Prostate gland (tissue), 2 donors: ENCODE results near the gene CLEC2D. TPM values are rescaled to one million over a fixed set of nuclear protein-coding genes. Genes with fewer than 3 reads are reported as not detected.

Experiments used
- DNase-seq: peaks from one replicate; pipeline ENCODE4 v3.0.0-alpha.2; 2019; ENCODE audit warnings: low spot score
- H3K27ac ChIP-seq, 2 donors: fragments of 200-600 bp; sonication (generic); 2 replicates each; pipeline ENCODE4 v1.5.1; 2017 to 2019
- H3K27me3 ChIP-seq: fragments of 200-600 bp; sonication (generic); replicated peaks from 2 replicates; pipeline ENCODE4 v1.5.1; 2019; ENCODE audit not compliant: insufficient read depth
- H3K36me3 ChIP-seq, 2 donors: fragments of 200-600 bp; sonication (generic); 1 replicate in 1 of 2; 2 replicates in 1 of 2; pipeline versions ENCODE4 v1.5.1 to v1.8.1; 2017 to 2019
- H3K4me1 ChIP-seq: fragments of 200-600 bp; sonication (generic); replicated peaks from 2 replicates; pipeline ENCODE4 v1.5.1; 2019
- H3K4me3 ChIP-seq, 2 donors: fragments of 200-600 bp; sonication (generic); 2 replicates each; pipeline ENCODE4 v1.5.1; 2017 to 2019
- H3K9me3 ChIP-seq: fragments of 200-600 bp; sonication (generic); 2 replicates; pipeline ENCODE4 v1.5.1; 2017
- CTCF ChIP-seq, 4 experiments: fragments of 200-600 bp in 2 of 4; fragments of 450-650 bp in 2 of 4; sonication (generic) in 2 of 4; IDR thresholded peaks; 1 replicate in 3 of 4; 2 replicates in 1 of 4; pipeline ENCODE4 v1.5.1; 2016 to 2019; ENCODE audit warnings: antibody characterized with exemption in 4 of 4, mild to moderate bottlenecking in 2 of 4, moderate library complexity in 2 of 4
- POLR2A ChIP-seq: fragments of 450-650 bp; IDR thresholded peaks from one replicate; pipeline ENCODE4 v1.6.1; 2016; ENCODE audit warnings: antibody characterized with exemption, mild to moderate bottlenecking
- POLR2AphosphoS5 ChIP-seq: sonication (generic); formaldehyde crosslinking; IDR thresholded peaks from one replicate; pipeline ENCODE4 v1.6.1; 2017; ENCODE audit warnings: antibody characterized with exemption
- WGBS: methylation state at CpG from one replicate; pipeline ENCODE4 v1.1.5; 2018; 5-methylcytosine and 5-hydroxymethylcytosine counted together
- intact Hi-C: fragments of 100-400 bp; cut with DNase I; formaldehyde crosslinking; loops from one replicate; pipeline ENCODE4 v1.14.2; 2022
- total RNA-seq, 2 donors: library from RNA; depleted of rRNA; stranded (reverse); fragments of >200 nt; gene quantifications; one replicate each; pipeline ENCODE4 v1.1.0, GENCODE V29; 2016

The CLEC2D gene
- total RNA-seq, 2 donors from 2014 or later = 4.1 to 19.9 TPM

DNA sequence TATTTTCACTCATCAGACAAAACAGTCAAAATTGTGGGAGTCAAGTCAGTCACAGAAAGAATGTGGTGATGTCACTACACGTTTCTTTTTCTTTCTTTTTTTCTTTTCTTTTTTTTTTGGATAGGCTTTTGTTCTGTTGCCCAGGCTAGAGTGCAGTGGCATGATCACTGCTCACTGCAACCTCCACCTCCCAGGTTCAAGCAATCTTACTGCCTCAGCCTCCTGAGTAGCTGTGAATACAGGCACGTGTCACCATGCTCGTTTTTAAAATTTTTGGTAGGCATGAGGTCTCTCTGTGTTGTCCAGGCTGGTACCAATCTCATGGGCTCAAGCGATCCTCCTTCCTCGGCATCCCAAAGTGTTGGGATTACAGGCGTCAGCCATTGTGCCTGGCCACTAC is 61.1 kb downstream of the CLEC2D start:
- no peaks in the 10 kb centered on the region for H3K27me3 ChIP-seq
- no peaks in the 10 kb centered on the region for H3K9me3 ChIP-seq
- intact Hi-C loops = no loop called here
- H3K27ac ChIP-seq = no peak overlapping the region
- no peaks in the 10 kb centered on the region for H3K4me1 ChIP-seq
- DNase-seq = no peak
- H3K36me3 ChIP-seq = no peaks in the 10 kb centered on the region
- H3K4me3 ChIP-seq = no peak overlapping the region
- no peak for TF ChIP-seq POLR2A
- no peak for TF ChIP-seq CTCF (IDR thresholded peaks at IDR 0.05)
- no peak for TF ChIP-seq POLR2AphosphoS5
- 83% methylated on average over 6 of the region's 6 CpGs for WGBS

- Histone ChIP-seq H3K27me3 (no peaks in the 10 kb centered on the region), H3K36me3 (no peaks in the 10 kb centered on the region), H3K4me3 (no peak overlapping the region), H3K27ac (no peak overlapping the region), H3K4me1 (no peaks in the 10 kb centered on the region), H3K9me3 (no peaks in the 10 kb centered on the region)
- intact Hi-C loops = no loop called here
- no peak for DNase-seq
- WGBS = 76% methylated on average over 6 of the region's 6 CpGs
- TF ChIP-seq CTCF (IDR thresholded peaks at IDR 0.05) = no peak
- no peak for TF ChIP-seq POLR2AphosphoS5
- no peak for TF ChIP-seq POLR2A
Measured at GRCh38 chr12:9731393-9731792, 61.9 kb downstream of the CLEC2D start.

DNA sequence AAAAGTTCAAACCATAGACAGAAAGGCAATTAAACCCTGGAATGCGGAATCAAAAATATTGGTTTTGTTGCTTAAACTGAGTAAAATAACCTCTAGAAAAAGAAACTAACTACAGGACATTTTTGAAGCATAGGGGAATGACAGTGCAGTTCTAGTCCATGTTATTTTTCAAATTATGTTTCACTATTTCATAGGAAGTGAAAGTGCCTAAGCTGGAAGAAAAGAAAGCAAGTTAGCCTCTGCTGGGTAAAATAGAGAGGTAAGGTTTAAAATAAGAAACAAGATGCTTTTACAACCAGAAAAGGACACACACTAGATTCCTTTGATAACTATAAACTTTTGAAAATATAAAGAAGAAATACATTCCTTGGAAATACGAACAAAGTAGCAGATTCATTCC is 62.3 kb downstream of the CLEC2D start:
- no peak for DNase-seq
- TF ChIP-seq POLR2AphosphoS5 (no peak), POLR2A (no peak), CTCF (IDR thresholded peaks at IDR 0.05) (no peak)
- Histone ChIP-seq H3K27ac (no peak overlapping the region), H3K27me3 (no peaks in the 10 kb centered on the region), H3K36me3 (no peaks in the 10 kb centered on the region), H3K4me1 (no peaks in the 10 kb centered on the region), H3K9me3 (no peaks in the 10 kb centered on the region), H3K4me3 (no peak overlapping the region)
- intact Hi-C loops = no loop called here
- 79% methylated on average over 2 of the region's 2 CpGs for WGBS

- Histone ChIP-seq H3K36me3 (no peaks in the 10 kb centered on the region), H3K9me3 (no peaks in the 10 kb centered on the region), H3K27ac (no peak within 1 kb of the TSS), H3K27me3 (no peaks in the 10 kb centered on the region), H3K4me3 (no peak within 1 kb of the TSS), H3K4me1 (no peaks in the 10 kb centered on the region)
- no peak for DNase-seq
- TF ChIP-seq POLR2A (no peak), POLR2AphosphoS5 (no peak), CTCF (IDR thresholded peaks at IDR 0.05) (no peak)
- WGBS = 79% methylated on average over 8 of the region's 8 CpGs
- intact Hi-C loops = no loop called here
Measured at GRCh38 chr12:9732921-9733461, 63.5 kb downstream of the CLEC2D start, which contains the start of gene CLECL1. Gene CLECL1, minus strand, starts transcription at chr12:9733097.

GRCh38 chr12:9735601-9736000 is 66.1 kb downstream of the CLEC2D start:
- no peaks in the 10 kb centered on the region for H3K4me1 ChIP-seq
- no peak overlapping the region for H3K27ac ChIP-seq
- H3K4me3 ChIP-seq = no peak overlapping the region
- no peaks in the 10 kb centered on the region for H3K27me3 ChIP-seq
- 76% methylated on average over 3 of the region's 3 CpGs for WGBS
- no peaks in the 10 kb centered on the region for H3K36me3 ChIP-seq
- no peaks in the 10 kb centered on the region for H3K9me3 ChIP-seq
- intact Hi-C loops = no loop called here
- DNase-seq = no peak
- no peak for TF ChIP-seq POLR2A
- no peak for TF ChIP-seq POLR2AphosphoS5
- TF ChIP-seq CTCF (IDR thresholded peaks at IDR 0.05) = no peak
